Measurements from ENCODE around the gene REC8. TPM values are rescaled to one million over a fixed set of nuclear protein-coding genes. Genes with fewer than 3 reads are reported as not detected.

Gene REC8
- total RNA-seq, 4 donors from 2014 or later, result 9.5 to 54.3 (median 42.1) TPM

- Histone ChIP-seq H3K36me3 (no peaks in the 10 kb centered on the region), H3K4me3 (no peak overlapping the region), H3K4me1 (no peaks in the 10 kb centered on the region), H3K27me3 (no peaks in the 10 kb centered on the region), H3K9me3 (no peaks in the 10 kb centered on the region), H3K27ac (no peak overlapping the region)
- no peak for TF ChIP-seq CTCF (IDR thresholded peaks at IDR 0.05)
- no peak for TF ChIP-seq POLR2A (IDR thresholded peaks at IDR 0.05)
- no peak for DNase-seq
- intact Hi-C loops (cut with DNase I; ENCODE audit: low total_unique reads), result no loop called here
These were observed 16.8 kb upstream of the REC8 start for GRCh38 chr14:24155100-24155499.

- Histone ChIP-seq H3K27me3 (no peaks in the 10 kb centered on the region), H3K4me3 (no peak overlapping the region), H3K36me3 (no peaks in the 10 kb centered on the region), H3K9me3 (no peaks in the 10 kb centered on the region), H3K4me1 (peaks cover 0 to 3% of the 10 kb centered on the region in 2 donors), H3K27ac (no peak overlapping the region)
- intact Hi-C loops (cut with DNase I; ENCODE audit: low total_unique reads), result no loop called here
- no peak for DNase-seq
- TF ChIP-seq CTCF (IDR thresholded peaks at IDR 0.05) (no peak), POLR2A (IDR thresholded peaks at IDR 0.05) (no peak)
These were observed 15.0 kb upstream of the REC8 start for GRCh38 chr14:24156840-24157239.

GRCh38 chr14:24157331-24157730 is 14.5 kb upstream of the REC8 start:
- H3K9me3 ChIP-seq, result no peaks in the 10 kb centered on the region
- TF ChIP-seq POLR2A (IDR thresholded peaks at IDR 0.05) (no peak), CTCF (IDR thresholded peaks at IDR 0.05) (no peak)
- peaks cover 0 to 7% of the 10 kb centered on the region in 2 donors for H3K4me1 ChIP-seq
- no peaks in the 10 kb centered on the region for H3K27me3 ChIP-seq
- H3K36me3 ChIP-seq, result no peaks in the 10 kb centered on the region
- intact Hi-C loops (cut with DNase I; ENCODE audit: low total_unique reads), result no loop called here
- no peak overlapping the region for H3K27ac ChIP-seq
- H3K4me3 ChIP-seq, result no peak overlapping the region
- peak in 1 of 2 donors; percentile 11 for DNase-seq

GRCh38 chr14:24159777-24160498 is 11.9 kb upstream of the REC8 start:
- H3K27ac ChIP-seq, result peak overlapping the region; percentile 88 to 98
- no peaks in the 10 kb centered on the region for H3K9me3 ChIP-seq
- H3K27me3 ChIP-seq, result no peaks in the 10 kb centered on the region
- H3K36me3 ChIP-seq, result no peaks in the 10 kb centered on the region
- no peak for TF ChIP-seq CTCF (IDR thresholded peaks at IDR 0.05)
- no peak for TF ChIP-seq POLR2A (IDR thresholded peaks at IDR 0.05)
- H3K4me1 ChIP-seq, result peaks cover 7% of the 10 kb centered on the region in 2 donors
- no peak overlapping the region for H3K4me3 ChIP-seq
- intact Hi-C loops (cut with DNase I; ENCODE audit: low total_unique reads), result no loop called here
- no peak for DNase-seq

GRCh38 chr14:24160499-24160849 is 11.4 kb upstream of the REC8 start:
- no peak for TF ChIP-seq CTCF (IDR thresholded peaks at IDR 0.05)
- TF ChIP-seq POLR2A (IDR thresholded peaks at IDR 0.05), result no peak
- H3K36me3 ChIP-seq, result no peaks in the 10 kb centered on the region
- H3K4me1 ChIP-seq, result peaks cover 7% of the 10 kb centered on the region in 2 donors
- intact Hi-C loops (cut with DNase I; ENCODE audit: low total_unique reads), result no loop called here
- H3K27me3 ChIP-seq, result no peaks in the 10 kb centered on the region
- no peak for DNase-seq
- peak overlapping the region; percentile 88 to 98 for H3K27ac ChIP-seq
- H3K4me3 ChIP-seq, result no peak overlapping the region
- H3K9me3 ChIP-seq, result no peaks in the 10 kb centered on the region

Data from uterus (tissue), 4 donors.